DOHH2 (cell line): Measurements from ENCODE around the gene GMFB.

ENCODE experiments used
- H3F3A ChIP-seq: fragments of 200-600 bp; sonication (generic), shearing (Covaris generic); 2 replicates; pipeline ENCODE4 v1.6.0; 2016; ENCODE audit warnings: antibody characterized with exemption, mild to moderate bottlenecking; ENCODE audit not compliant: control insufficient read depth, insufficient read depth
- H3K27ac ChIP-seq: fragments of 200-600 bp; sonication (generic); 2 replicates; pipeline ENCODE4 v1.5.1; 2014; ENCODE audit warnings: low read depth, mild to moderate bottlenecking, low read length, moderate library complexity
- H3K27me3 ChIP-seq: fragments of 200-600 bp; sonication (generic); 2 replicates; pipeline ENCODE4 v1.6.1; 2014; ENCODE audit warnings: mild to moderate bottlenecking, low read length, mixed read lengths; ENCODE audit not compliant: control insufficient read depth
- H3K36me3 ChIP-seq: fragments of 200-600 bp; sonication (generic); 2 replicates; pipeline ENCODE4 v1.6.1; 2014; ENCODE audit warnings: mild to moderate bottlenecking, low read length, moderate library complexity, mixed read lengths; ENCODE audit not compliant: control insufficient read depth
- H3K4me1 ChIP-seq: fragments of 200-600 bp; sonication (generic); 2 replicates; pipeline ENCODE4 v1.6.1; 2014; ENCODE audit warnings: mild to moderate bottlenecking, low read length, mixed read lengths; ENCODE audit not compliant: control insufficient read depth
- H3K4me2 ChIP-seq: fragments of 200-600 bp; sonication (generic); 2 replicates; pipeline ENCODE4 v1.6.0; 2014; ENCODE audit warnings: mild to moderate bottlenecking, low read length, moderate library complexity
- H3K4me3 ChIP-seq: fragments of 200-600 bp; sonication (generic); 2 replicates; pipeline ENCODE4 v1.5.1; 2014; ENCODE audit warnings: mild to moderate bottlenecking, low read length, mixed read lengths
- H3K79me2 ChIP-seq: fragments of 200-600 bp; sonication (generic); 2 replicates; pipeline ENCODE4 v1.6.1; 2014; ENCODE audit warnings: mild to moderate bottlenecking, low read length, mixed read lengths; ENCODE audit not compliant: control insufficient read depth
- H3K9me2 ChIP-seq: fragments of 200-600 bp; sonication (generic); replicated peaks from 2 replicates; pipeline ENCODE4 v1.6.1; 2014; ENCODE audit warnings: mild to moderate bottlenecking, low read length, mixed read lengths; ENCODE audit not compliant: control insufficient read depth
- H3K9me3 ChIP-seq: fragments of 200-600 bp; sonication (generic); 2 replicates; pipeline ENCODE4 v1.6.1; 2014; ENCODE audit warnings: antibody characterized with exemption, low read length, mixed read lengths; ENCODE audit not compliant: control insufficient read depth, insufficient read depth
- H4K20me1 ChIP-seq: fragments of 200-600 bp; sonication (generic); 2 replicates; pipeline ENCODE4 v1.6.0; 2014; ENCODE audit warnings: low read depth, mild to moderate bottlenecking, antibody characterized with exemption, low read length, moderate library complexity; ENCODE audit not compliant: control insufficient read depth, insufficient read depth
- CTCF ChIP-seq: fragments of 200-600 bp; sonication (generic); IDR thresholded peaks from one replicate; pipeline ENCODE4 v1.5.1; 2014; ENCODE audit warnings: antibody characterized with exemption, mild to moderate bottlenecking, low read depth, low read length; ENCODE audit not compliant: poor library complexity, severe bottlenecking
- EZH2phosphoT487 ChIP-seq: fragments of 200-600 bp; sonication (generic); IDR thresholded peaks from 2 replicates; pipeline ENCODE4 v1.6.1; 2017; ENCODE audit warnings: borderline replicate concordance, mild to moderate bottlenecking, antibody characterized with exemption, low read length, moderate library complexity, mixed read lengths

GMFB gene

DNA sequence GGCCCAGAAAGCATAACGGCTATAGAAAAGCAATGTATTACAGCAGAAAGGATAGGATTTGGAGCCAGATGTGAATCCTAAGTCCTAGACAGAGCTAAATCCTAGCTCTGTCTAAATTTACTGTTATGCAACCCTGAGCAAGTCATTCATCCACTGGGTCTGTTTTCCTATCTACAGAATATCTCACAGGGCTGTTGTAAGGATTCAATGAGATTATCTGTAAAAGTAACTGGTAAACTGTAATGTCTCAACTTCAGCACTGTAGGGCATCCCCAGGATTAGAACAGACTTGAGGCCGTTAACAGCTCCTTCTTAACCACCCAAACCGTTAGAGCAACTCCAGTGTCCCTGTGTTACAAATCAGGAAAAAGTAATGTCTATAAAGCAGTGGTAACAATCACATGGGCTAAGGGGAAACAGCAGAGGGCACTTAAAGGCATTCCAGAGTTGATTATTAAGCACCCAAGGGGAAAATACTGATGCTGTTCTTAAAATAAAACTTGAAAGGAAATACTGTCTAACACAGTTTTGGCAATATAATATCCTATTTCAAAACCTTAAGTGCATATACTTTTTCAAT is 10.1 kb downstream of the GMFB start:
- Histone ChIP-seq H3K9me3 (no peaks in the 10 kb centered on the region), H3K79me2 (peaks cover 31% of the 10 kb centered on the region), H3K27me3 (no peaks in the 10 kb centered on the region), H3K27ac (no peak overlapping the region), H3K9me2 (no peaks in the 10 kb centered on the region), H3K4me1 (peaks cover 43% of the 10 kb centered on the region), H3K4me3 (no peak overlapping the region), H3K4me2 (no peak overlapping the region), H3K36me3 (peaks cover 83% of the 10 kb centered on the region), H4K20me1 (no peaks in the 10 kb centered on the region), H3F3A (peaks cover 15% of the 10 kb centered on the region)
- TF ChIP-seq EZH2phosphoT487 (no peak), CTCF (no peak)

DNA sequence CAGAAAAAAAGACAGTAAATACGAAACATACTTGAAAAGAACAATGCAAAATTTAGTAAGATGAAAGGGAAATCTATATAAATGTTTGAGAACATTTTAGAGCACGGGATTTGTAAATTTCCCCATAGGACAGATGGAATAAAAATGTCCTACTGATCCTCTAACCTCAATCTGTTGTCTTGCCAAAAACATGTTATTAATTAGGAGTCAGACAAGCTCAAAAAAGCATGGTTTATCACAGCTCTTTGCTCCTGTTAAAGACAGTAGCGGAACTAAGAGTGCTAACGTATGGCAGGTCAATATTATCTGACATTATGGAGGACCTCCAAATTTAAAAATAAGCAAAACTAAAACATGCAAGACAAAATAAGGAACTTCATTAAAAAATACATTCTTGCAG is 12.9 kb downstream of the GMFB start:
- H3K9me3 ChIP-seq = no peaks in the 10 kb centered on the region
- no peak overlapping the region for H3K4me3 ChIP-seq
- no peaks in the 10 kb centered on the region for H3K27me3 ChIP-seq
- 0 out of 2 replicates have a peak, but pooled peaks cover 4% of the 10 kb centered on the region for H3K79me2 ChIP-seq
- H3K27ac ChIP-seq = no peak overlapping the region
- peaks cover 6% of the 10 kb centered on the region; the same call in 1 of the 2 replicates for H3F3A ChIP-seq
- H3K4me1 ChIP-seq = peaks cover 15% of the 10 kb centered on the region
- H3K36me3 ChIP-seq = peaks cover 60% of the 10 kb centered on the region
- H3K9me2 ChIP-seq = no peaks in the 10 kb centered on the region
- no peaks in the 10 kb centered on the region for H4K20me1 ChIP-seq
- H3K4me2 ChIP-seq = no peak overlapping the region
- no peak for TF ChIP-seq EZH2phosphoT487

GRCh38 chr14:54475187-54475899 is 13.4 kb downstream of the GMFB start:
- Histone ChIP-seq H3K9me3 (no peaks in the 10 kb centered on the region), H3K4me2 (no peak overlapping the region), H3K4me1 (peaks cover 9% of the 10 kb centered on the region; the same call in 1 of the 2 replicates), H3K79me2 (no peaks in the 10 kb centered on the region), H3K27ac (no peak overlapping the region), H3K27me3 (no peaks in the 10 kb centered on the region), H3F3A (peaks cover 4% of the 10 kb centered on the region; the same call in 1 of the 2 replicates), H4K20me1 (no peaks in the 10 kb centered on the region), H3K9me2 (no peaks in the 10 kb centered on the region), H3K36me3 (peaks cover 55% of the 10 kb centered on the region), H3K4me3 (no peak overlapping the region)
- TF ChIP-seq CTCF (no peak), EZH2phosphoT487 (no peak)

DNA sequence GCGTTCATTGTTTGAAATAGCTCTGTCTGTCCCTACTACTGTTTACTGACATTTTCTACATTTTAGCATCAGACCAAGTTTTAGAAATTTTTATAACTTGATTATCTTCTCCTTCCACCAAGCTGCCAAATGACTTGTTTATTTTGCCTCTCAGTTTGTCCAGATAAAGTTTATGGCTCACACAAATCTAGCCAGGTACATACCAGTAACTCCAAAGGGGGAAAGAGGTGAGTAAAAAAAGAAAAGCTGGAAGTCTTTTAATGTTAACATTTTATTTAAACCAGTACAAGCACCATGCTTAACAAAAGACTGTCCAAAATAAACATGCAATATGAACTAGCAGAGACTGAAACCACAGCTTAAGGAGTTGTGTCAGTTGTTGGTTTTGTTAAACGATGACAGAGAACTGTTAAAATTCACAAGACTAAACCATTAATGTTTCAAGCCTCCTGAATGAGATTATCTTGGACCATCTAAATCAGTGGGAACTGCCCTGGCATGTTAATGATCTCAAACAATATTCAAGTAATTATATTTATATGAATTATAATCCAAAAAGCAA is 14.5 kb downstream of the GMFB start:
- Histone ChIP-seq H3K4me2 (no peak overlapping the region), H3K27ac (no peak overlapping the region), H3K9me2 (no peaks in the 10 kb centered on the region), H4K20me1 (no peaks in the 10 kb centered on the region), H3K79me2 (no peaks in the 10 kb centered on the region), H3K27me3 (no peaks in the 10 kb centered on the region), H3K4me1 (0 out of 2 replicates have a peak, but pooled peaks cover 5% of the 10 kb centered on the region), H3F3A (peaks cover 4% of the 10 kb centered on the region; the same call in 1 of the 2 replicates), H3K4me3 (no peak overlapping the region), H3K36me3 (peaks cover 46% of the 10 kb centered on the region), H3K9me3 (no peaks in the 10 kb centered on the region)
- no peak for TF ChIP-seq EZH2phosphoT487
- no peak for TF ChIP-seq CTCF
